Hematopoietic multipotent progenitor cell treated with erythropoietin and hydrocortisone succinate and interleukin-3 and kit ligand, for 17 days (in vitro differentiated cells): ENCODE data around the gene PAOX.

Experiments used
- DNase-seq: peaks from one replicate; pipeline ENCODE4 v3.0.0-alpha.2; 2015; ENCODE audit warnings: low spot score

Gene PAOX

GRCh38 chr10:133349577-133350011 is 29.5 kb upstream of the PAOX start:
- no peak for DNase-seq

GRCh38 chr10:133350283-133350949 is 28.6 kb upstream of the PAOX start:
- DNase-seq: no peak

- no peak for DNase-seq
Measured at GRCh38 chr10:133350950-133351329, 28.1 kb upstream of the PAOX start.

- DNase-seq: no peak
Measured at GRCh38 chr10:133351408-133352318, 27.4 kb upstream of the PAOX start.

GRCh38 chr10:133353202-133353959 is 25.7 kb upstream of the PAOX start:
- no peak for DNase-seq

GRCh38 chr10:133353988-133354605 is 25.0 kb upstream of the PAOX start:
- no peak for DNase-seq

DNA sequence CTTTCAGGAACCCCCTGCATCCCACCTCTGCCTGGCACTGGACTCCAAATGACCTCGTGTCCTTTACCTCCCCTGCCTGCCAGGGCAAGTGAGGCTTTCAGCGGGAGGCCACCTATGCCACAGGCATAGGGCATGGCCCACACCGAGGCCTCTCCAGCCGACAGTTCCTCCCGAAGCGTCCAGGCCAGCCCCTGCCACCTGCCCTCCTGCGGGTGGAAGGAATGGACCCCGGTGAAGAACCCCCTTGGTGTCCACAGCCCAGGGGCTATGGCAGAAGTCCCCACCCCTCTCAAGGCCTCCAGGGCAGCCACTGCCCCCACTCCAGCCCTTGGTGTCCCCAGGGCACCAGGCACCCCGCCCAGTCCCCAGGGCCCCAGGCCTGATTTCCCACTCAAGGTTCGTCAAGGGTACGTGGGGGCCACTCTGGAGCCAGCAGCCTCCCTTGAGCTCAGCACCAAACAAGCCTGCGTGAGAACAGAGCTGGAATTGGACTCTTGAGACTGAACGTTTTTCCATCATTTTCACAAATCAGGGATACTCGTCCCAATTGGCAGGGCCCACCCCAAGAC is 24.3 kb upstream of the PAOX start:
- no peak for DNase-seq

- no peak for DNase-seq
Measured at GRCh38 chr10:133355266-133355665, 23.8 kb upstream of the PAOX start.

- no peak for DNase-seq
Measured at GRCh38 chr10:133355991-133356390, 23.1 kb upstream of the PAOX start.

GRCh38 chr10:133356549-133357284 is 22.3 kb upstream of the PAOX start:
- DNase-seq: no peak

DNA sequence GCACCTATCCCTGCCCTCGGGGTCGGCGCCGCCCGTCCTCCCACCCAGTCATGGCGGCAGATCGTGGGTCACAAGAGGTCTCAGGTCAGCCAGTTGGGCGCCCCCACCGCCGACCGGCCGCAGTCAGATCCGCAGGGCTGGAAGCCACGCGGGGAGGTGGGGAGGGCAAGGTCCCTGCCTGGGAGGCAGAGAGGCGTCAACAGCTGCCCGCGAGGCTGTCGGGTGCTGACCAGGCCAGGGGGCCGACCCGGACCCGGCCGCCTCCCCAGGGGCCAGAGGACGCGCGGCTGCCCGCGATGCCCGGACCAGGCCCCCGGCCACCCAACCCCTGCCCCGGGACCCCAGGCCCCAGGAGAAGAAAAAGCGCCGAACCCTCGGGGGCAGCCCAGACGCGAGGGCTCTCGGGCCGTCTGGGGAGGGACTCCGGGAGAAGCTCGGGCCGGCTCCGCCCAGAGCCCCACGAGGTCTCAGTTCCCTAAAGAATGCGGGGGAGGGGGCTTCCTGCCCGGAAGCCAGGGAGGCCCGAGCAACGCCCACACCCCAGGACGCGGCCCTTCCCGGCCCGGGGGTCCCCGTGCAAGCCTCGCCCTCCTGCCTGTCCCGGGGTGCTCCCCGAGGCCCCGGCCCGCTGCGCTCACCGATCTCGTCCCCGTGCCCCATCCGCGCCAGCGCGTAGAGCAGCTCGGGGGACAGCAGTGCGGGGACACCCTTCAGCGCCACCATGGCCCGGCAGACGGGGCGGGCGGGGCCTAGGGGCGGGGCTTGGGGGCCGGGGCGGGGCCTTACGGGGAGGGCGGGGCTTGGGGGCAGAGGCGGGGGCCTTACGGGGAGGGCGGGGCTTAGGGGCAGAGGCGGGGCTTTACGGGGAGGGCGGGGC is 21.5 kb upstream of the PAOX start, which contains the start of gene FUOM:
TSS of gene FUOM (minus strand) at position 735 of the 877 bp plus-strand sequence. CDS start at position 723, 12 bp downstream.
- DNase-seq: peak; percentile 38

DNA sequence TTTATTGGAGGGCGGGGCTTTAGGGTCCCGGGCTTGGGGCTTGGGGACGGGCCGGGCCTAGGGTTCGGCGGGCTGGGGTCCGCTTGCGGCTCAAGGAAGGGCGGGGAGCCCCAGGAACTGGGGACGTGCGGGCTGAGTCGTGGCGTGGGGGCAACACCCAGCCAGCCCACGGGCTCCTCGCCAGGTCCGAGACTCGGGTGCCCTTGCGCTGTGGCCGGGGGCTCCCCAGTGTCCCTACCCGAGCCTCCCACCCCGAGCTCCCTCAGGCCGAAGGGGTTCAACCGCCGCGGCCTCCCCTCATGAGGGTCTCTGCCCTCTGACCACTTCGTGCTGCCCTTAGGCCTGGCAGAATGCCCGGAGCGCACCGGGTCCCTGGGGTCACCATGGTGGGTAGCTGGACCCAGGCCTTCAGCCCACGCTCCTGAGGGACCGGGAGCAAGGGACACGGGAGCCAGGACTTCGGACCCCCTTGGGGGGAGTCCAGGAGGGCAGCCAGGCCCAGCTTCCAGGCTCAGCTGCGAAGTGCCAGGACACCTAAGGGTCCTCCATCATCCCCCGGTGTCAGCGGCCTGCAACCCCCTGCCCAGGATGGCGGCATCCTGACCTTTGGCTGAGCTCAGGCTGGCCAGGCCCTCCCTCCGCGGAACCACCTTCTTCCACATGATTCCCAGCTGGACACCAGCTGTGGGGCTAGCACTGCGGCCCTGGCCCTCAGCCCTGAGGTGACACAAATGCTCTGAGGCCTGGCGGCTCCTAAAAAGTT is 20.7 kb upstream of the PAOX start:
- no peak for DNase-seq

- no peak for DNase-seq
Measured at GRCh38 chr10:133358925-133359310, 20.1 kb upstream of the PAOX start.

- DNase-seq: peak; percentile 71
Measured at GRCh38 chr10:133359554-133359971, 19.5 kb upstream of the PAOX start.

DNA sequence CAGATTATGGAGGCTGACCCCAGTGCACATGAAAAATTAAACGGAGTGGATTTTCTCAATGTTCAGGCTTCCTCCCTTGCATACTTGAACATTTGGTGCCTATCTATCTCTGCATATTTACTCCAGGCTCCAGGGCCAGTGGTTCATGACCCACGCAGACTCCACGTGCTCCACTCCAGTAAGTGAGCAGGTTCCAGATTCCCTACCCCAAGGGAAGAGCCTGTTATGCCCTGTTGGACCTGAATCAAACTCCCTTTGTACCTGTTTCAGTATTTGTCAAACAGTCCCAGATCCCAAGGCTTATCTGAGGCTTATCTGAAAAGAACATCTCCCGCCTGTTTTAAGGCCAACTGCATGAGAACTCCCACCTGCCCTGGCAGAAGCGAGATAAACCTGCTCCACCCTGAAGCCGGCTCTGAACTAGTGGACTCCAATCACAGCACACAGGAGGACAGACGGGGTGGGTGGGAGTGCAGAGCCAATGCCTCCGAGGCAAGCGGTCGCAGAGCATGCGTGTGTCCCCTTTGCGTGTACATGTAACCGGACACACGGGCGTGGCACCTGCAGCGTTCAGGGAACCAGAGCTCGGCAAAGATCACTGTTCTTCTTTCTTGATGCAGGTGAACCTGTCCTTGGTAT is 19.0 kb upstream of the PAOX start:
- no peak for DNase-seq

- DNase-seq: no peak
Measured at GRCh38 chr10:133361227-133361626, 17.8 kb upstream of the PAOX start.

GRCh38 chr10:133361773-133362441 is 17.2 kb upstream of the PAOX start:
- no peak for DNase-seq

DNA sequence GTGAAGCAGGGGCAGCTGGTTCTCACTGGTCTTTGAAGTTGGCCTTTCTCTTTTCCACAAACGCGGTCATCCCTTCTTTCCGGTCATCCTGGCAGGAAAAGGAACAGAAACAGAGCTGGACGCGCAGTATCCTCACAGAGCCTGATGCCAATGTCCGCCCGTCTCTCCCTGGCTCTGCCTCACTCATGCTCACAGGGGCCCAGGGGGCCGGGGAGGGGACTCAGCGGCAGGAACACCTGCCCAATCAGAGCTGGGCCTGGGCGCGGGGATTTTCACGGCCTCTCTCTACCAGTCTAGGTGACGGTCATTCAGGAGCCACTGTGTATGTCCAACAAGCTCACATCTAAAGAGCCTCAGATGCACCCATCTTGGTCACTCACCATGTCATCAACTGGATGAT is 16.2 kb upstream of the PAOX start:
- DNase-seq: no peak
